Measurements from ENCODE around the gene NNMT.
A peak's percentile ranks its signal among the peaks of the same experiment; 100 is the strongest.

The NNMT gene

DNA sequence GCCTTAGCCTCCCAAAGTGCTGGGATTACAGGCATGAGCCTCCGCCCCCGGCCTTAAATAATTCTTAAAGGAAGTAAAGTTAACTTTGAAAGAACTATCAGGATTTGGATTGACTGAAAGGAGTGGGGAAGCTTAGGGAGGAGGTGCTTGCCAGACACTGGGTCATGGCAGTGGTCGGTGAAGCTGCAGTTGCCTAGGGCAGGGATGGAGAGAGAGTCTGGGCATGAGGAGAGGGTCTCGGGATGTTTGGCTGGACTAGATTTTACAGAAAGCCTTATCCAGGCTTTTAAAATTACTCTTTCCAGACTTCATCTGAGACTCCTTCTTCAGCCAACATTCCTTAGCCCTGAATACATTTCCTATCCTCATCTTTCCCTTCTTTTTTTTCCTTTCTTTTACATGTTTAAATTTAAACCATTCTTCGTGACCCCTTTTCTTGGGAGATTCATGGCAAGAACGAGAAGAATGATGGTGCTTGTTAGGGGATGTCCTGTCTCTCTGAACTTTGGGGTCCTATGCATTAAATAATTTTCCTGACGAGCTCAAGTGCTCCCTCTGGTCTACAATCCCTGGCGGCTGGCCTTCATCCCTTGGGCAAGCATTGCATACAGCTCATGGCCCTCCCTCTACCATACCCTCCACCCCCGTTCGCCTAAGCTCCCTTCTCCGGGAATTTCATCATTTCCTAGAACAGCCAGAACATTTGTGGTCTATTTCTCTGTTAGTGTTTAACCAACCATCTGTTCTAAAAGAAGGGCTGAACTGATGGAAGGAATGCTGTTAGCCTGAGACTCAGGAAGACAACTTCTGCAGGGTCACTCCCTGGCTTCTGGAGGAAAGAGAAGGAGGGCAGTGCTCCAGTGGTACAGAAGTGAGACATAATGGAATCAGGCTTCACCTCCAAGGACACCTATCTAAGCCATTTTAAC lies at the start of gene NNMT:
Gene NNMT, plus strand, starts transcription at position 724 of the 929 bp plus-strand sequence. Its CDS starts 158 bp downstream, at position 882.
- no peak for DNase-seq

DNA sequence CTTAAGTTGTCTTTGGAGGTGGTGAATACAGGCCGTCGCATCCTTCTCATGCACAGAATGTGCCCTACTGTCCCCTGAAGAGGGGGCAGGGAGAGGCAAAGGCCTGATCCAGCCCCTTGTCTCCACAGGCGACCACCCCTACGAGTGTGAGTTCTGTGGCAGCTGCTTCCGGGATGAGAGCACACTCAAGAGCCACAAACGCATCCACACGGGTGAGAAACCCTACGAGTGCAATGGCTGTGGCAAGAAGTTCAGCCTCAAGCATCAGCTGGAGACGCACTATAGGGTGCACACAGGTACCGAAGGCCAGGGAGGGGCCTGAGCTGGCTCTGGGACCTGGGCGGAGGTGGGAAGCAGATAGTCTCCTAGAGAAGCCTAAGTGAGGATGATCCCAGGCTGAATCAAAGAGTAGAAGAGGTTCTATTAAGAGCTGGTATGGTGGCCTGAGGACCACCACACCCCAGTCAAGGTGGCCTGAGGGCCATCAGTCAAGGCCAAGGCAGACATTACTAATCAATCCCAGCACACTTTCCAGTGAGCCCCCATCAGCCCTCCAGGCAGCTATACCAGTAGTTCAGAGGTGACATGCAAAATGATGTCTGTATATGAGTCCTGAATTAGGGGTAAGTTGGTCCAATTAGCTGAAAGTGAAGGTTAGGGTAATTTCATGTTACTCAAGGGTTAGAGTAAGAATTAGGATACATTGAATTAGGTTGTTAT lies 49.0 kb upstream of the NNMT start:
- DNase-seq = no peak

DNA sequence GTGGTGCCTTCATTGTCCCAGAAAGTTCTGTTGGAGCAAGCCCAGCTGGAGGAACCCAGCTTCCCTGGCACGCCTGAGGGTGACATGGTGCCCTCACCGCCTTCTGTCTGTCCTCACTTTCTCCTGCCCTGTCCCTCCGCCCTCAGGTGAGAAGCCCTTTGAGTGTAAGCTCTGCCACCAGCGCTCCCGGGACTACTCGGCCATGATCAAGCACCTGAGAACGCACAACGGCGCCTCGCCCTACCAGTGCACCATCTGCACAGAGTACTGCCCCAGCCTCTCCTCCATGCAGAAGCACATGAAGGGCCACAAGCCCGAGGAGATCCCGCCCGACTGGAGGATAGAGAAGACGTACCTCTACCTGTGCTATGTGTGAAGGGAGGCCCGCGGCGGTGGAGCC lies 46.0 kb upstream of the NNMT start:
- no peak for DNase-seq

DNA sequence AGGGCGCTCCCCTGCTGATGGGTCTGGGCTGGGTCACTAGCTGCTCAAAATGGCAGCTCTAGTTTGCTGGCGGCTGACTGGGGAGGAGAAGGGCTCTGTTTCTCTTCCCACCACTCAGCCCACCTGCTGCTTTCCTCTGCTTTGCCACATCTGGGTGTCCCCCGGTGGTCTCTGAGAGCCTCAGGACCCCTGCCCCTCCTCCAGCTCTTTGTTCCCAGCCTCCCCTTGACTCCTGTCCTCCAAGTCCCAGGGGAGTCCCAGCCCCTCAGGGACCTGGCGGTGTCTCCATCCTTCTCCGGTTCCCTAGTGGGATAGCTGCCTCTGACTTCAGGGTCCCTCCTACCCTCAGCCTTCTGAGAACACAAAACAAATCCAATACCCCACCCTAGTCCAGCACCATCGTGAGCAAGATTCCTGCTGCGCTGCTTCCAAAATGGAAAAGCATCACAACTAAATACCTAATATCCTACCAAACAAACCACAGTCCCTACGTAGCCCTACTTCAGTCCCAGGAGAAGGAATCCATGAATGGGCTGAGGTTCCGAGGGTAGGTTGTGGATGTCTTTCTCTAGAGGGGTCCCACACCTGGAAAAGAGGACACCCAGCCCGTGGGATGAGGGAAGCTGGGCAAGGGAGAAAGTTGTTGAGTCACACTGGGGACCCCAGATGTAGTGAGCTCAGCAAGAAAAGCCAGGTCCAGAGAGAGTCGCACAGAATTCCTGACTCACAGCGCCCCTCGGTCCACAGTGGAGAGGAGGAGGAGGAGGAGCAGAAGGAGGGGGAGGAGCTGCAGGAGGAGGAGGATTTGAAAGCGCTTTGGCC lies 45.0 kb upstream of the NNMT start:
- DNase-seq = no peak

DNA sequence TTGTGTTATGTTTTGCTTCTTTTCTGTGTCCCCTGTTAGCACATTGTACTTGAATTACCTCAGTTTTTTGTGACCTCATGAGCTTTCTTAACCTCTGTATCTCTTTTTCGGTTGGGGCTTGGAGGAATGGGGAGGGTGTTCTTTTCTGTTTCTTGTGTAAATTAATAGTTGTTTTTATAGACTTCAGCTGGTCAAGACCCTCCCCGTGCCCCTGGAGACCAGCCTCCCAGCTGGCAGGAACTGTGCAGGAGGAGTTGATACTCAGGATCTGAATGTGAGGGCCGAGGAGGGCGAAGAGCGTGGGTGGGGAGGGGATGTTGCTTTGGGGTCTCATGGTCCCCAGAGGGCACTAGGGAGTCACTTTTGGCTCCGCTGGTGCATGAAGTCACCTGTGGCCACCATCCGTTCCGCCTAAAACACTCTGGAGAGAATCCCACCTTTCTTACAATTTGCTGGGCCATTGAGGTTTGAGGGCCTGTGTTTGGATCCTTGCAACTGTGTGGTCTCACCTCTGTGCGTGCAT lies 44.3 kb upstream of the NNMT start:
- no peak for DNase-seq

DNA sequence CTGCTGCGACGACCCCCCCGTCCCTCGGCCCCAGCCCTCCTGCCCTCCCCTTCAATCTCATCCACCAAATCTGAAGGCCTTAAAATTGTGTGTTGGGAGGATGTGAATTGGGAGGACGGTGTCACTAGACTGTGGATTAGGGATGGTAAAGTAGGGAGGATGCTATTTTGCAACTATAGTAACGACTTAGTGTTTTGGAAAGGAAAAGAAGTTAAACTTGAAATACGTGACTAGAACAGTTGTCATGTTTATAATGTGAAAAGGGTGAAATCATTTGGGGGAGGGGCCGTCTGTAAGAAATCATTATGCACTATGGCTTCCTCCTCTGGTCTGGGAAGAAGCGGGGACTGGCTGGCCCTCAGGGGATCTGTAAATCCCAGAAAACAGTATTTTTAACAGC lies 43.4 kb upstream of the NNMT start:
- DNase-seq = no peak

DNA sequence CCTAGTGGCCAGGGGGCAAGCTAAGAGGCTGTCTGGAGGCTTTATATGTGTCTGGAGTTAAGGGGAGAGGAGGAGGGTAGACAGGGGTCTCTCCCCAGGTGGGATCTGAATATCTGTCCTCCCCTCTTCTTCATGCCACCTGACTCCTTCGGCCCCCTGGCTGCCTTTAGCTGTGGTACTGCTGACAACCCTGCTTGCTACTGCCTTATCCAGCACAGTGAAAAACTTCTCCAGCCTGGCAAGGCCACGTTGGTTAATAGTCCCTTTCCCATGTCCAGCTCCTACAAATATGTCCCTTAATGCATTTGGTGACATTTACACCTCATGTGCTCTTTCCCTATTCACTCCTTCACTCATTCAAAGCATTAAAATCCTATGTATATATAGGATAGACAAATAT lies 42.4 kb upstream of the NNMT start:
- no peak for DNase-seq

DNA sequence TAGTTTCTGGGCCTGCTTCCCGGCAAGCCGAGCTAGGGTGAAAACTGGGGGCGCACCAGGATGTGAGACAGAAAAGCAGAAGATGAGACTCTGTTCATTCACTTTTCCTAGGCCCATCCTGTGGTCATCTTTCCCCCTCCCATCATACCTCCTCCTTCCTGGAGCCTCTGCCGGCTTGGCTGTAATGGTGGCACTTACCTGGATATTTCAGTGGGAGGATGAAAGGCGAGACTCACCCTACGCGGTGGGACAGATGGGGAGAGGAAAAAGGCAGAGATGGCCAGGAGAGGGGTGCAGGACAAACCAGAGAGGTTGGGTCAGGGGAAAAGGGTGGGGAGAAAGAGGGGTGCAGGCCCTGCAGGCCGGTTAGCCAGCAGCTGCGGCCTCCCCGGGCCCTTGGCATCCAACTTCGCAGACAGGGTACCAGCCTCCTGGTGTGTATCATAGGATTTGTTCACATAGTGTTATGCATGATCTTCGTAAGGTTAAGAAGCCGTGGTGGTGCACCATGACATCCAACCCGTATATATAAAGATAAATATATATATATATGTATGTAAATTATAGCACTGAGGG lies 41.5 kb upstream of the NNMT start:
- DNase-seq = no peak

DNA sequence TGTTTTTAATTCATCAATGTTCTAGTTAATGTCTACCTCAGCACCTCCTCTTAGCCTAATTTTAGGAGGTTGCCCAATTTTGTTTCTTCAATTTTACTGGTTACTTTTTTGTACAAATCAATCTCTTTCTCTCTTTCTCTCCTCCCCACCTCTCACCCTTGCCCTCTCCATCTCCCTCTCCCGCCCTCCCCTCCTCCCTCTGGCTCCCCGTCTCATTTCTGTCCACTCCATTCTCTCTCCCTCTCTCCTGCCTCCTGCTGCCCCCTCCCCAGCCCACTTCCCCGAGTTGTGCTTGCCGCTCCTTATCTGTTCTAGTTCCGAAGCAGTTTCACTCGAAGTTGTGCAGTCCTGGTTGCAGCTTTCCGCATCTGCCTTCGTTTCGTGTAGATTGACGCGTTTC lies 40.9 kb upstream of the NNMT start:
- no peak for DNase-seq

DNA sequence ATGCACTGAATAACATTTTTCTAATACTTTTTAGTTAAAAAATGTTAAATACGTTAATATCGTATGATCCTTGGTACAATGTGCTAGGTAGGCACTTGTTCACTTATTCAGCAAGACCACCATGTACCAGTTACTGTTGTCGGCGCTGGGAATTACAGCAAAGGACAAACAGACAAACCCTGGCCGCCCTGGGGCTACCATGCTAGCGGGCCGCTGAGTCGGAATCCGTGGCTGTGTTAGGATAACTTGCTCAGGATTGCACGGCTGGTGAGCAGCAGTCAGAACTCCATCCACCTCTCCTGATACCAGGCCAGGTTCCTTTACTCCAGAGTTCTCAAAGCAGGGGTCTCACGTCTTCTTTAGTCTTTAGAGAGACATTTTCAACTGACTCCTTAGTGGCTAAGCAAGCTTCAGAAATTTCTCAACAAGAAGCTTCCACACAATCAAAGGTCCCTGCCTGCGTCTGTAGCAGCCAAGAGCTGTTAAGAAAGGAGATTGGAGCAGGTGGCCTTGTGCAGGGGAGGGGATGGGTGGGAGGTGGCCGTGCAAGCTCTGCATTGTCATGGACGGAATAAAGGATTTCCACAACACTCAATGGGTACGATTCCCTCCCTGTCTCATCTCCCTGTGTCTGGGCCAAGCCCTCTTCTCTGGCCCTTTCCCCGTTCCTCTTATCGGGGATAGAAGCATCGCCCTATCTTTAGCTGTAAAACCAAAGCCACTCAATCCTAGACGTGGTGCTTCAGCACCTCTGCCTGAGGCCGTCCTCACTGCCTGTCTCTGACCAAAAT lies 39.8 kb upstream of the NNMT start:
- DNase-seq = no peak

DNA sequence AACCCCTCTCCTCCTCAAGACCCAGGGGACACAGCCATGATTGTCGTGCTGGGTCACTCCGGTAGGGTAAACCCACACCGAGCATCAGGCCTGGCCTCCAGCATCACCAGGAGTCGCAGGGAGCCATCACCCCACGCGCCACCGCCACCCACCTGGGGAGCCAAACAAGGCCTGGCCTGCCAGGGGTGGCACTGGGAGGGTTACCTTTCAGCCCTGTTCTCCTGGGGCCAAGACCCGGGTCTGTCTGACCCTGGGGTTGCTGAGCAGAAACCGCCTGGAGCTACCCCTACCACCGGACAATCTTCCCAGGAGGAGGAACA lies 39.3 kb upstream of the NNMT start:
- no peak for DNase-seq

DNA sequence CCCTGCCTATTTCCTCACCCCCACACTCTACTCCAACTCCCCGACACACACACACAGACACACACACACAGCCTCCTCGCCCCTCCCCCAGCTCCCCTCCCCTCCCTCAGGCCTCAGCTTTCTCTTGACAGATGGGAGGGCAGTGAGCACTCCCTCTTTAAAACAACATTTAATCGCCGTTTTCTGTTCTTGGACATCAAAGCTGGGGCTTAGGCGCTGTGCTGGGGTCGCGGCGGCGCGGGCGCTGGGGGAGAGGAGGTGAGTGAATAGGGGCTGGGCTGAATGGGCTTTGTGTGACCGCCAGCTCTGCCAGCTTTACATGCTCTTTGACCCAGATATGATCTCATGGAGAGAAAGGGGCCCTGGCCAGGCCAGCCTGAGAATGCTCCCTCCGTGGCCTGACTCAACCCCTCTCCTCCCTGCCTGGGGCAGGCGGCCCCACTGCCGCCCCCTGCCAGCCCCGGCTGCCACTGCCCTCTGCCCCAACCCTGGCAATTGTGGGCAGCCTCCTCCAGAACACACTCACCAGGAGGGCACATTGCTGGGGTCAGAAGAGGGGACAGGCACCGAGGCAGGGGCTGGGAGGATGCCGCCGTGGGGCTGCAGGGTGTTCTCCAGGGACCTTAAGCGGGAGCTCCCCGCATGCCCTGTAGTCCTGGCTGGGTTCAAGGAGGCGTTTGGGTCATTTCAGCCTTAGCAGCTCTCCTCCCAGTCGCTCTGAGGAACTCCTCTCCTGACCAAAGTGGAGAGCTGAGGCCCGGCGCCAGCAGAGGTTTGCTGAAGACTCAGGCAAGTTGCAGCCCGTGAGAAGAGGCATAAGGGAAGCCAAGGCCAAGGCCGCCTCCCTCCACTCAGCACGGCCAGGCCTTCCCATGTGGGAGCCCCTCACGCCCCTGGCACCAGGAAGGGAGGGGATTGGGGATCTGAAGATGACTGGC lies 38.3 kb upstream of the NNMT start:
- no peak for DNase-seq

DNA sequence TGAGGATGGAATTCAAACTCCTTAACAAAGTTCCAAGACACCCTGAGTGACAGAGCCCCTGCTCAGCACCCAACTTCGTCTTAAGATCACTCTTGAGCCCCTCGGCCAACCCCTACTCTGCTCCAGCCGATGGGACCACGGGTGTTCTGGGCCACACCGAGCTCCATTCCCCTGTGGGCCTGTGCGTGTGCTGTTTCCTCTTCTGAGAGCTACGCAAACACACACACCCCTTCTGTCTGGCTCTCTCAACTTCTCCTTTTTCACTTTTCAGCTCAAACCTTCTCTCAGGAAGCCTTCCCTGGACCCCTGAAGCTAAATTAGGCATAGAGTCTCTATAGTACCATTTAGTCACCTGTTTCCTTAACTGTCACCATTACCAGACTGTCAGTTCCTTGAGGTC lies 37.5 kb upstream of the NNMT start:
- DNase-seq = no peak

DNA sequence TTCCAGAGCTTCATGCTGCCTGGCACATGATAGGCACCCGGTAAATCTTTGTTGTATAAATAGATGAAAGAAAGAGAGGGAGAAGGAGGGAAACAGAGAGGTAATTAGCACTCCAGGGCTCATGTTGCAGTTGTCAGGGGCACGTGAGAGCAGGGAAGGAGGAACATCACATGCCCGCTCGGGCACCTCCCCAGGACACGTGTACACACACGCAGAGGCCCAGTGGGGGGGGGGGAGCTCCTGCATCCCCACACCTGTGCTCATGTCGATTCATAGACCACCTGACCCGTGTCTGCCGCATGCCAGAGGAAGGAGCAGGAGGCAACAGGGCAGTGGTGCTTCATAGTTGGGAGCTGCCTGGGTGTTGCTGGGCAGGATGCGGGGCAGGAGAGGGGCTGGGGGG lies 37.1 kb upstream of the NNMT start:
- DNase-seq = no peak

DNA sequence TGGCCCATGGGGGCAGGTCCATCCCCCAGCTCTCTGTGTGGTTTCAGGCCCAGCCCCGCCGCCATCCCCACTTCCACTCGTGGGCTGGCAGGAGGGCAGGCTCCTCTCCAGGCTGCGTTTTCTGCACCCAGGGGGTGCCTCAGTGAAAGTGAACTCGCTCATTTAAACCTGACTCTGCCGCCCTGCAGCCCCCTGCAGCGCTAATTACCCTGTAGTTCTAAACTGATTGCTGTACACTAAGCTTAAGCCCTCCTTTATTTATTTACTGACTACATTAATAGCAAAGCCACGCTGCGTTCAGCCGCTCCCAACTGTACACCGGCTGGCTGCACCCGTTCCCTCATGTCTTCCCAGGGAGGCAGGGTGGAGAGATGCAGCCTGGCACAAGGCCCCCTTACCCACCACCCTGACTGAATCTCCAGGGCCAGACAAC lies 36.6 kb upstream of the NNMT start:
- no peak for DNase-seq

DNA sequence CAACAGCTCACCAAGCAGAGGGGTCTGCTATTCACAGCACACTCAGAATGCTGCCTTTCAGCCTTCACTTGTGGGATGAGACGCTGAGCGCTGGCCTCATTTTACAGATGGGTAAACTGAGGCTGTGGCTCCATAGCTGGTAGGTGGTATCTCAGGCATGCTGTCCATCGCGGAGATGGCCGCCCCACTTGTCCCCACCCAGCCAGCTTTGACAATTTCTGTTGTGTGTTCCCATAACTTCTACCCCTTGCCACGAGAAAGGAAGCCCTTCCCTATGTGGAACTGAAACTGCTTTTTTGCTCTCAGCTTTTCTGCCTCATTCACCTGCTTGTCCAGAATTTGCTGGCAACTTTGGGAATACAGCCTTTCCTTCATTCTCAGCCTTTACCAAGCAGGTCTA lies 36.1 kb upstream of the NNMT start:
- no peak for DNase-seq

DNA sequence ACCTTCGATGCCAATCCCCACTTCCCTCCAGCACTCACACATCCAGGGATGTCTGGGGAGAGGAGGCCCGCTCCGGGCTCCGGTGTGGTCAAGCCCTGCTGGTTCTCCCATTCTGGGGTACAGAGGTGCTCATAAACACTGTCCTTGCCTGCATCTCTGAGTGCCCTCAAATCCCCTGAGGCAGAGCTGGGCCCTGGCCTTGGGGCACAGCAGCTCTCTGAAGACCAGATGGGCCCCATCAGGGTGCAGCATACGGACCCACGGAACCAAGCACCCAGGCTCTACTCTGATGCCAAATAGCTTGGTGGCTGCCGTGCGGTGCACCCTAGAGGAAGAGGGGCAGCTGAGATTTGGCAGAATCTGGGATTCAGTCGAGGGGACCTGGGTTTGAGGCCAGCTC lies 35.7 kb upstream of the NNMT start:
- no peak for DNase-seq

DNA sequence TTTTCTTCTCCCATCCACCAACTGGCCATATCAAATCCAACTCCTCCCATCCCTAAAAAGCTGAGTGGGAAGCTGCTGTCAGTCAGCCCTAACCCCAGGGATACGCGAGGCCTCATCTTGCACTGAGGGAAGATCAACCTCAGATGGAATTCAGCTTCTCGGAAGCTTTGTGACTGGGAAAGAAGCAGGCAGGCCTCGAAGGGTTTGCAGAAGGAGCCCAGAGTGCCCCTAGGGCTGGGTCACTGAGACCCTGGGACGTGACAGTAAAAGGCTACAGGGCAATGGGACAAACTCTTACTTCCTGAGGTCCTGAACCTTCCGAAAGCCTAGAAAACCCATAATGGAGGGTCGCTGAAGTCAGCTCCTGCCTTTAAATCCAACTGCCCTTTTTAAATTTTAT lies 34.4 kb upstream of the NNMT start:
- no peak for DNase-seq

DNA sequence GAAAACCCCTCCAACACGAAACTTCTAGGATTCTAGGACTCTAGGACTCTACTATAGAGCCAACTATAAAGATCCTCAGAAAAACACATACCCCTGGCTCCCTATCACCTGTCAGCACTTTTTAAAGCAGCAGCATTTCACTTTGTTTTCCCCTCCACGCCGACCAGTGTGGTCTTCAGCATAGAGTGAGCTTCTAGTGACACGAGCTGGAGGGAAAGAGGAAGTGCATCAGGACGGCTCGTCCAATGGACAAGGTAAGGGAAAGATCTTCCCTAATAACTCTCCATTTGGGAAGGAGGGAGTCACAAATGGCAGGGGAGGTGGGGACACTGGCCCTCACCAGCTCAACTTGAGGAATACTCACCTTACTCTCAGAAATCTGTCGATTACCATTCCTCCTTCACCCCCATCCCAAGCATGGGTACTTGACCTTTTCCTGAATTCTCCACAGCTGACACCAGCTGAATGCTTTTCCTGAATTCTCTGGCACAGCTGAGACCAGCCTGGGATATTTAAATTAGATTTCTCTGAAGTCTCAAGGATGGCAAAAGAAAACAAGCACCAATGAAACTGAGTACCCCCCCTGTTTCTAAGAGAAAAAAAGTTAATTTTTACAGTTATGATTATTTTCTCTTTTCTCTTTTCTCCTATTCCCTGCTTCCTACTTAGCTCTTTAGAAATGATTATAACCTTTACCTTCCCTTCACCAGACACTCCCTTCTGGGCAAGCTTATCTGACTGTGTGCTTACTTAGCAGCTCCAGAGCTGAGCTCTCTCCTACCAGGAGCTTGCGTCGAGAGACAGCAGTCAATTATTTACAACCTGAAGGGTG lies 33.3 kb upstream of the NNMT start:
- peak; percentile 24 for DNase-seq

All from NCI-H2029 (cell line).